Pancreas (tissue), 10 donors: Measurements from ENCODE around the gene APPL2. TPM values are rescaled to one million over a fixed set of nuclear protein-coding genes. Genes with fewer than 3 reads are reported as not detected.
"Not testable (repeated sequence)": the region's sequence is repeated elsewhere in the genome, so short reads cannot be mapped to it uniquely, and the experiment has no call there.

Experiments
- ATAC-seq, 4 donors: fragments of 200-7000 bp; cut with Tn5 transposase; one replicate each; pipeline versions ENCODE4 v1.8.0 to v1.9.1; 2020; ENCODE audit warnings: mild to moderate bottlenecking in 4 of 4, moderate library complexity in 4 of 4
- DNase-seq, 6 donors: peaks; one replicate each; pipeline ENCODE4 v3.0.0-alpha.2; 2020
- FAIRE-seq: peaks from 2 replicates; lab custom pipeline; 2012; peaks lifted over from hg19 to GRCh38; lab: Jason Lieb, UNC
- H3K27ac ChIP-seq, 4 donors: fragments of 200-600 bp; sonication (generic); 1 replicate in 3 of 4; 2 replicates in 1 of 4; pipeline versions ENCODE4 v1.5.0 to v1.8.0; 2020
- H3K27me3 ChIP-seq, 4 donors: fragments of 200-600 bp; one replicate each; pipeline ENCODE4 v1.8.0; 2021
- H3K36me3 ChIP-seq, 3 donors: fragments of 200-600 bp; sonication (generic) in 1 of 3; one replicate each; pipeline versions ENCODE4 v1.5.0 to v1.8.0; 2020 to 2021
- H3K4me1 ChIP-seq, 3 donors: fragments of 200-600 bp; one replicate each; pipeline ENCODE4 v1.8.0; 2021
- H3K4me3 ChIP-seq, 4 donors: fragments of 200-600 bp; sonication (generic) in 2 of 4; one replicate each; pipeline versions ENCODE4 v1.5.0 to v1.8.0; 2020 to 2021
- H3K9me3 ChIP-seq, 4 donors: fragments of 200-600 bp; one replicate each; pipeline ENCODE4 v1.8.0; 2021
- WGBS, 2 donors: extraction: QIAGEN DNeasy Blood & Tissue Kit; methylation state at CpG; one replicate each; pipeline ENCODE4 v1.1.7; 2013; 5-methylcytosine and 5-hydroxymethylcytosine counted together
- intact Hi-C, 3 donors: fragments of 100-400 bp; cut with DNase I; formaldehyde crosslinking; loops; one replicate each; pipeline versions ENCODE4 v1.11.1 to v1.14.2; 2022
- polyA plus RNA-seq, 2 donors: library from polyadenylated mRNA; stranded (reverse); fragments of 200-250 nt; gene quantifications; one replicate each; pipeline ENCODE4 v1.2.3, GENCODE V29; 2013
- total RNA-seq, 6 donors: library from RNA; stranded (reverse); fragmentation: NEBNext Ultra II Directional in 4 of 6; extraction: Animal tissue kit (Norgen Biotek cat#: 25700) in 4 of 6; gene quantifications; one replicate each; pipeline versions ENCODE4 v1.2.1 to v1.2.4, GENCODE V29; 2021 to 2023
- TF ChIP-seq, protein P1 (sequence below), 4 donors: fragments of 200-600 bp; sonication (generic) in 3 of 4; IDR thresholded peaks; one replicate each; pipeline versions ENCODE4 v1.5.0 to v1.8.0; 2021; ENCODE audit warnings: antibody characterized with exemption in 4 of 4
- donor health status: healthy with polysubstance abuse.
- donor health status: DM: no; HTN: no; CAD: no; lungs with moderate emphysema.
- donor health status: DM: no; HTN: no; CAD: no.
- donor health status: control.
- donor health status: control.
- donor health status: Bipolar disorder and iron deficiency.
- donor health status: DM: yes; HTN: yes; CAD: no.
- donor health status: DM: no; HTN: no; CAD: no.
- donor health status: DM: no; HTN: no; CAD: no.
- donor health status: DM: yes; HTN: yes; CAD: no.

APPL2 gene
- total and polyA plus RNA-seq, 8 donors: 9.7 to 33.4 (median 19.0) TPM

GRCh38 chr12:105257321-105257728 lies 21.4 kb upstream of the APPL2 start:
- no peaks in the 10 kb centered on the region for H3K36me3 ChIP-seq
- DNase-seq (no peak), FAIRE-seq (no peak), ATAC-seq (peak in 2 of 4 donors; percentile 43 to 46)
- TF ChIP-seq, protein P1, sequence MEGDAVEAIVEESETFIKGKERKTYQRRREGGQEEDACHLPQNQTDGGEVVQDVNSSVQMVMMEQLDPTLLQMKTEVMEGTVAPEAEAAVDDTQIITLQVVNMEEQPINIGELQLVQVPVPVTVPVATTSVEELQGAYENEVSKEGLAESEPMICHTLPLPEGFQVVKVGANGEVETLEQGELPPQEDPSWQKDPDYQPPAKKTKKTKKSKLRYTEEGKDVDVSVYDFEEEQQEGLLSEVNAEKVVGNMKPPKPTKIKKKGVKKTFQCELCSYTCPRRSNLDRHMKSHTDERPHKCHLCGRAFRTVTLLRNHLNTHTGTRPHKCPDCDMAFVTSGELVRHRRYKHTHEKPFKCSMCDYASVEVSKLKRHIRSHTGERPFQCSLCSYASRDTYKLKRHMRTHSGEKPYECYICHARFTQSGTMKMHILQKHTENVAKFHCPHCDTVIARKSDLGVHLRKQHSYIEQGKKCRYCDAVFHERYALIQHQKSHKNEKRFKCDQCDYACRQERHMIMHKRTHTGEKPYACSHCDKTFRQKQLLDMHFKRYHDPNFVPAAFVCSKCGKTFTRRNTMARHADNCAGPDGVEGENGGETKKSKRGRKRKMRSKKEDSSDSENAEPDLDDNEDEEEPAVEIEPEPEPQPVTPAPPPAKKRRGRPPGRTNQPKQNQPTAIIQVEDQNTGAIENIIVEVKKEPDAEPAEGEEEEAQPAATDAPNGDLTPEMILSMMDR (IDR thresholded peaks at IDR 0.05): no peak
- H3K4me3 ChIP-seq: no peak overlapping the region
- no peaks in the 10 kb centered on the region for H3K27me3 ChIP-seq
- H3K9me3 ChIP-seq: no peaks in the 10 kb centered on the region
- WGBS, 2 donors: 63 to 79% methylated on average over 4 of the region's 4 CpGs
- no peak overlapping the region for H3K27ac ChIP-seq
- intact Hi-C loops: no loop called here
- no peaks in the 10 kb centered on the region for H3K4me1 ChIP-seq

GRCh38 chr12:105256921-105257320 lies 20.9 kb upstream of the APPL2 start:
- ATAC-seq: peak in 1 of 4 donors; percentile 33
- H3K9me3 ChIP-seq: no peaks in the 10 kb centered on the region
- TF ChIP-seq, protein P1 (IDR thresholded peaks at IDR 0.05): no peak
- intact Hi-C loops: no loop called here
- H3K36me3 ChIP-seq: no peaks in the 10 kb centered on the region
- DNase-seq: no peak
- FAIRE-seq: no peak
- no peak overlapping the region for H3K4me3 ChIP-seq
- H3K27ac ChIP-seq: no peak overlapping the region
- no peaks in the 10 kb centered on the region for H3K27me3 ChIP-seq
- 86 to 88% methylated on average over 3 of the region's 3 CpGs for WGBS, 2 donors
- H3K4me1 ChIP-seq: no peaks in the 10 kb centered on the region

DNA sequence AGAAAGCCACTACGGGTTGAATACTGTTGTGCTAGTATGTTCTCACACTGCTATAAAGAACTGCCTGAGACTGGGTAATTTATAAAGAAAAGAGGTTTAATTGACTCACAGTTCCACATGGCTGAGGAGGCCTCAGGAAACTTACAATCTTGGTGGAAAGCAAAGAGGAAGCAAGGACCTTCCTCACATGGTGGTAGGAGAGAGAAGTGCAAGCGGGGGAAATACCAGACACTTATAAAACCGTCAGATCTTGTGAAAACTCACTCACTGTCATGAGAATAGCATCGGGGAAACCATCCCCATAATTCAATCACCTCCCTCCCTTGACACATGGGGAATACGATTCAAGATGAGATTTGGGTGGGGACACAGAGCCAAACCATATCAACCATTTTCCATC lies 20.5 kb upstream of the APPL2 start:
- H3K27me3 ChIP-seq, FAIRE-seq, ATAC-seq, H3K4me3 ChIP-seq, H3K27ac ChIP-seq, DNase-seq, intact Hi-C loops, H3K4me1 ChIP-seq, H3K9me3 ChIP-seq, H3K36me3 ChIP-seq: not testable (repeated sequence)
- 77 to 79% methylated on average over 5 of the region's 5 CpGs for WGBS, 2 donors

DNA sequence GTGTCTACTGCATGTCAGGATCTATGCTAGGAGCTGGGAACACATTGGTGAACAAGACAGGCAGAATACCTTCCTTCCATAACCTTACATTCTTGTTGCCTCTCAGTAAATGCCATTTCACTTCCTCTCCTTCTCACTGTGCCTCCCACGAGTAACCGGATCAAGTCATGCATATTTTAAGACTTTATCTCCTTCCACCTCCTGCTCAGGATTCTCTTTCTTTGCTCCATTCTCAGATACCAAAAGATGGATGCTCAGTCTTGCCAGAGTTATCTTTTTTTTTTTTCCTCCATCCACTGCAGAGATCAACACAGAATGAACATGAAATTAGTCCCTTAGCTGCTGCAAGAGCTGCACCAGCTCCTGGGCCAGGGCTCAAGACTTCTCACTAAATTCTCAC lies 20.0 kb upstream of the APPL2 start:
- intact Hi-C loops: no loop called here
- Histone ChIP-seq H3K27ac (no peak overlapping the region), H3K4me3 (no peak overlapping the region), H3K36me3 (no peaks in the 10 kb centered on the region), H3K9me3 (no peaks in the 10 kb centered on the region), H3K4me1 (no peaks in the 10 kb centered on the region), H3K27me3 (no peaks in the 10 kb centered on the region)
- DNase-seq (no peak), FAIRE-seq (no peak), ATAC-seq (no peak)
- TF ChIP-seq, protein P1 (IDR thresholded peaks at IDR 0.05): no peak
- WGBS, 2 donors: 74 to 88% methylated on average over 2 of the region's 2 CpGs

DNA sequence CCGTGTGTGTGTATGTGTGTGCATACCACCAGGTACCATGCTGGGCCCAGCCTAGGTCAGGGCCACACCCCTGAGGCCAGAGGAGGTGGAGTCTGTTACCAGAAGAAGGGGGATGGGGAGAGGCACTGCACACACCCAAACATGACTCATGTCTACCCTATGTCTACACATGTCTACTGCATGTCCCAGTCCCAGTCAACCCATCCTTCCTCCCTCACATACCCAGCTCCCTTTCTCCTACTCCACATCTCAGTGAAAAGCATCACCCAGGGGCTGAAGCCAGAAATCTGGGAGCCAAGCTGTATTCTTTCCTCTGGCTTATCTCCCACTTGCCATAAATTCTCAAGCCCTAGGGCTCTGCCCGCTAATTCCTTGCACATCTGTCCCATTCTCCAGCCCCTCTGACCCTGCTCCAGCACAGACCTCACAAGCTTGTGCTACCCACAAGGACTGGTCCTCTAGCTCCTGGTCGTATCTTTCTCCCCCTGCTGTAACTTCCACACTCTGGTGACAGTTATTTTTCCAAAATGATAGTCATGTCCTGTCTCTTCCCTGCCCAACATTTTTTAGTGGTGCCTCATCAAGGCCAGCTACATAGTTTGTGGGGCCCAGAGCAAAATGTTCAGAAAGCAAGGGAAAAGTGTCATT lies 18.0 kb upstream of the APPL2 start:
- H3K36me3 ChIP-seq: no peaks in the 10 kb centered on the region
- intact Hi-C loops: no loop called here
- no peaks in the 10 kb centered on the region for H3K27me3 ChIP-seq
- H3K27ac ChIP-seq: no peak overlapping the region
- TF ChIP-seq, protein P1 (IDR thresholded peaks at IDR 0.05): no peak
- no peak for FAIRE-seq
- ATAC-seq: peak in 1 of 4 donors; percentile 44
- no peak overlapping the region for H3K4me3 ChIP-seq
- H3K9me3 ChIP-seq: no peaks in the 10 kb centered on the region
- H3K4me1 ChIP-seq: no peaks in the 10 kb centered on the region
- DNase-seq: no peak
- 76 to 90% methylated on average over 3 of the region's 3 CpGs for WGBS, 2 donors
